Hepatocyte (in vitro differentiated cells): Measurements from ENCODE around the gene SNX24.

Experiments
- CTCF ChIP-seq: fragments of 200-600 bp; sonication (generic); IDR thresholded peaks from 2 replicates; pipeline ENCODE4 v1.5.1; 2016; ENCODE audit warnings: antibody characterized with exemption, mild to moderate bottlenecking; ENCODE audit not compliant: poor library complexity
- EZH2 ChIP-seq: fragments of 200-600 bp; sonication (generic); IDR thresholded peaks from 2 replicates; pipeline ENCODE4 v1.6.1; 2016; ENCODE audit warnings: antibody characterized with exemption, mild to moderate bottlenecking, borderline replicate concordance

DNA sequence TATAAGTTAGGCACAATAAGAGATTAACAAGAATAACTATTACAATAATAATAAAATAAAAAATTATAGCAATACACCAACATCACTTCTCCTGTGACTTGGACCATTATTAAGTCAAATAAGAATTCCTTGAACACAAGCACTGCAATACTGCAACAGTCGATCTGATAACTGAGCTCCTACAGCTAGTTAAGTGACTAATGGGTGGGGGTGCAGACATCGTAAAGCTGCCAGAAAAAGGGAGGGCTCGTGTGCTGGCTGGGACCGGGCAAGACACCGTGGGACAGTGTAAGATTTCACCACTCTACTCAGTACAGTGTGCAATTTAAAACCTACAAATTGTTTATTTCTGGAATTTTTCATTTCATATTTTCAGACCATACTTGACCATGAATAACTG is 78.8 kb downstream of the SNX24 start:
- TF ChIP-seq CTCF, result no peak
- TF ChIP-seq EZH2, result no peak
